ENCODE measurements around the gene ZNF280B. TPM values are rescaled to one million over a fixed set of nuclear protein-coding genes. Genes with fewer than 3 reads are reported as not detected.

Gene ZNF280B
- total and polyA plus RNA-seq, 9 of the 15 experiments (the other 6 are each of a cell fraction or from before 2014, with no cell fraction given): 7.7 to 29.9 (median 20.0) TPM

GRCh38 chr22:22531770-22532546 lies 23.4 kb upstream of the ZNF280B start (continued):
- 0 out of 4 replicates have a peak, but pooled peaks of 1 of the 2 experiments have one; percentile 16 for TF ChIP-seq RCOR1 (IDR thresholded peaks at IDR 0.05; ENCODE audit: borderline replicate concordance in 1 of 2, low read depth in 2 of 2, low read length in 2 of 2)
- TF ChIP-seq ZNF76 (CRISPR knock-in tag; IDR thresholded peaks at IDR 0.05; ENCODE audit: borderline replicate concordance): no peak
- peak; percentile 50; the same call in 1 of the 2 replicates for TF ChIP-seq ZNF143 (CRISPR knock-in tag; IDR thresholded peaks at IDR 0.05)
- no peak for TF ChIP-seq MAZ (CRISPR knock-in tag; conservative IDR thresholded peaks at IDR 0.05 in 1 of 2, IDR thresholded peaks at IDR 0.05 in 1 of 2)
- TF ChIP-seq ETS1 (conservative IDR thresholded peaks at IDR 0.05; ENCODE audit: control insufficient read depth, low read depth, low read length): no peak
- TF ChIP-seq TEAD1 (CRISPR knock-in tag; IDR thresholded peaks at IDR 0.05): peak in 1 of 2 experiments; percentile 74; a peak in 1 of 4 replicates
- TF ChIP-seq, protein P1, sequence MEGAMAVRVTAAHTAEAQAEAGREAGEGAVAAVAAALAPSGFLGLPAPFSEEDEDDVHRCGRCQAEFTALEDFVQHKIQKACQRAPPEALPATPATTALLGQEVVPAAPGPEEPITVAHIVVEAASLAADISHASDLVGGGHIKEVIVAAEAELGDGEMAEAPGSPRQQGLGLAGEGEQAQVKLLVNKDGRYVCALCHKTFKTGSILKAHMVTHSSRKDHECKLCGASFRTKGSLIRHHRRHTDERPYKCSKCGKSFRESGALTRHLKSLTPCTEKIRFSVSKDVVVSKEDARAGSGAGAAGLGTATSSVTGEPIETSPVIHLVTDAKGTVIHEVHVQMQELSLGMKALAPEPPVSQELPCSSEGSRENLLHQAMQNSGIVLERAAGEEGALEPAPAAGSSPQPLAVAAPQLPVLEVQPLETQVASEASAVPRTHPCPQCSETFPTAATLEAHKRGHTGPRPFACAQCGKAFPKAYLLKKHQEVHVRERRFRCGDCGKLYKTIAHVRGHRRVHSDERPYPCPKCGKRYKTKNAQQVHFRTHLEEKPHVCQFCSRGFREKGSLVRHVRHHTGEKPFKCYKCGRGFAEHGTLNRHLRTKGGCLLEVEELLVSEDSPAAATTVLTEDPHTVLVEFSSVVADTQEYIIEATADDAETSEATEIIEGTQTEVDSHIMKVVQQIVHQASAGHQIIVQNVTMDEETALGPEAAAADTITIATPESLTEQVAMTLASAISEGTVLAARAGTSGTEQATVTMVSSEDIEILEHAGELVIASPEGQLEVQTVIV (CRISPR knock-in tag; IDR thresholded peaks at IDR 0.05; ENCODE audit: borderline replicate concordance): no peak
- TF ChIP-seq PTBP1 (IDR thresholded peaks at IDR 0.05; ENCODE audit: low read depth, low read length): no peak
- peak; percentile 33; the same call in 1 of the 2 replicates for TF ChIP-seq ZNF507 (tag; conservative IDR thresholded peaks at IDR 0.05)
- no peak for TF ChIP-seq ZFPM2 (CRISPR knock-in tag; IDR thresholded peaks at IDR 0.05)
- no peak for TF ChIP-seq PRMT5 (CRISPR knock-in tag; IDR thresholded peaks at IDR 0.05)
- no peak for TF ChIP-seq RFX1 (IDR thresholded peaks at IDR 0.05)
- TF ChIP-seq POLR3A (IDR thresholded peaks at IDR 0.05; ENCODE audit: borderline replicate concordance, extremely low read depth, insufficient read depth, insufficient read length): no peak
- TF ChIP-seq, protein P2, sequence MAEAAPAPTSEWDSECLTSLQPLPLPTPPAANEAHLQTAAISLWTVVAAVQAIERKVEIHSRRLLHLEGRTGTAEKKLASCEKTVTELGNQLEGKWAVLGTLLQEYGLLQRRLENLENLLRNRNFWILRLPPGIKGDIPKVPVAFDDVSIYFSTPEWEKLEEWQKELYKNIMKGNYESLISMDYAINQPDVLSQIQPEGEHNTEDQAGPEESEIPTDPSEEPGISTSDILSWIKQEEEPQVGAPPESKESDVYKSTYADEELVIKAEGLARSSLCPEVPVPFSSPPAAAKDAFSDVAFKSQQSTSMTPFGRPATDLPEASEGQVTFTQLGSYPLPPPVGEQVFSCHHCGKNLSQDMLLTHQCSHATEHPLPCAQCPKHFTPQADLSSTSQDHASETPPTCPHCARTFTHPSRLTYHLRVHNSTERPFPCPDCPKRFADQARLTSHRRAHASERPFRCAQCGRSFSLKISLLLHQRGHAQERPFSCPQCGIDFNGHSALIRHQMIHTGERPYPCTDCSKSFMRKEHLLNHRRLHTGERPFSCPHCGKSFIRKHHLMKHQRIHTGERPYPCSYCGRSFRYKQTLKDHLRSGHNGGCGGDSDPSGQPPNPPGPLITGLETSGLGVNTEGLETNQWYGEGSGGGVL (CRISPR knock-in tag; IDR thresholded peaks at IDR 0.05): no peak
- TF ChIP-seq POLR2AphosphoS2 (IDR thresholded peaks at IDR 0.05; ENCODE audit: low read length): no peak
- peak; percentile 9; the same call in 1 of the 2 replicates for TF ChIP-seq ZNF140 (CRISPR knock-in tag; IDR thresholded peaks at IDR 0.05)
- no peak for TF ChIP-seq THAP12 (CRISPR knock-in tag; IDR thresholded peaks at IDR 0.05)
- no peak for TF ChIP-seq GTF2A2 (tag; IDR thresholded peaks at IDR 0.05)

Data from K562 (cell line).